Measurements from ENCODE around the gene ABLIM2. TPM values are rescaled to one million over a fixed set of nuclear protein-coding genes. Genes with fewer than 3 reads are reported as not detected.

The ABLIM2 gene
- total RNA-seq, 1 experiment from 2014 or later = 1.0 TPM

DNA sequence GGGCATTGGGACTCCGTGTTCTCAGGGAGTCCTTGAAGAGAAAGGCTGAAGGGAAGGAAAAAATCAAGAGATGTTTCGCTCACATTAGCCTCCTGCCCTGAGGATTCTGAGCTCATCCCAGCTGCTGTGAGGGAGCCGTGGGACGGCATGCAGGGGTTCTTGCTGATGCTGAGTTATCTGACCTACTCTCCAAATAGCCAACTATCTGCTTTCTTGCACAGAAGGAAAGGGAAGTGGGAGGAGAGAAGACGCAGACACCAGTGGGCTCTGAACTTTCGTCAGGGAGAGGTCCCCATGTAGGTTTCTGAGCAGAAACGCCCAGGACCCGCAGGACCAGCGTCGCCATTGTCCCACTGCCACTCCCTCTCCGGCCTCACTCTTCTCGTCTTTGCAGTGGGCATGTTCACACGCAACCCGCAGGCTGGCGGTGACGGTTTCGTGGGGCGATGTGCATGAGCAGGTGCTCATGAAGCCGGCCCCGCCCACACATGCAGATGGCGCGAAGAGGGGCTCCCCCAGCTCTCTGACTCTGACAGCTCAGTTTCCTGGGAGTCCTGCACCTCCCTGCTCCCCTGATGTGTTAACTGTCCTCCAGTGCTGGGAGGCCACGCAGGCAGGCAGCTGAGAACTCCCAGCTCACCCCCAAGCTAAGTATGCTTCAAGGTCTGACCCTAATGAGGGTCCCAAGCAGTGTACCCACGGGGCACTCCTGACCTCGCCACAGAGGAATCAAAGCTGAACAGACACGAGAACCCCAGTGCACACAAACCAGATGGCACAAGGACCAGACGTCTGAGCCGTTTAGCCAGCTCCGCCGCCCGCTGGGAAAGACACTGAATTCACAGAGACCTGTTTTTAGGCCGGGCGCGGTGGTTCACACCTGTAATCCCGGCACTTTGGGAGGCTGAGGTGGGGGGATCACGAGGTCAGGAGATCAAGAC, 13.6 kb upstream of the ABLIM2 start:
- no peak overlapping the region for H3K56ac ChIP-seq (ENCODE audit: insufficient read length, low read depth, low read length)

More for the DNA sequence above, 13.6 kb upstream of the ABLIM2 start:
- no peaks in the 10 kb centered on the region for H4K20me1 ChIP-seq (ENCODE audit: control insufficient read depth, insufficient read depth, insufficient read length)
- TF ChIP-seq, protein P1, sequence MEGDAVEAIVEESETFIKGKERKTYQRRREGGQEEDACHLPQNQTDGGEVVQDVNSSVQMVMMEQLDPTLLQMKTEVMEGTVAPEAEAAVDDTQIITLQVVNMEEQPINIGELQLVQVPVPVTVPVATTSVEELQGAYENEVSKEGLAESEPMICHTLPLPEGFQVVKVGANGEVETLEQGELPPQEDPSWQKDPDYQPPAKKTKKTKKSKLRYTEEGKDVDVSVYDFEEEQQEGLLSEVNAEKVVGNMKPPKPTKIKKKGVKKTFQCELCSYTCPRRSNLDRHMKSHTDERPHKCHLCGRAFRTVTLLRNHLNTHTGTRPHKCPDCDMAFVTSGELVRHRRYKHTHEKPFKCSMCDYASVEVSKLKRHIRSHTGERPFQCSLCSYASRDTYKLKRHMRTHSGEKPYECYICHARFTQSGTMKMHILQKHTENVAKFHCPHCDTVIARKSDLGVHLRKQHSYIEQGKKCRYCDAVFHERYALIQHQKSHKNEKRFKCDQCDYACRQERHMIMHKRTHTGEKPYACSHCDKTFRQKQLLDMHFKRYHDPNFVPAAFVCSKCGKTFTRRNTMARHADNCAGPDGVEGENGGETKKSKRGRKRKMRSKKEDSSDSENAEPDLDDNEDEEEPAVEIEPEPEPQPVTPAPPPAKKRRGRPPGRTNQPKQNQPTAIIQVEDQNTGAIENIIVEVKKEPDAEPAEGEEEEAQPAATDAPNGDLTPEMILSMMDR (conservative IDR thresholded peaks at IDR 0.05) = no peak
- no peak overlapping the region for H2BK12ac ChIP-seq (ENCODE audit: insufficient read length, low read depth, low read length)
- no peak overlapping the region for H4K5ac ChIP-seq (ENCODE audit: insufficient read length, low read depth, low read length)
- H3K23me2 ChIP-seq (ENCODE audit: insufficient read length, low read depth, low read length, poor library complexity, severe bottlenecking) = no peaks in the 10 kb centered on the region
- H2AK5ac ChIP-seq (ENCODE audit: insufficient read length, low read length) = no peak overlapping the region
- no peak overlapping the region for H3K4ac ChIP-seq (ENCODE audit: low read depth, low read length)
- no peak overlapping the region for H3K9ac ChIP-seq (ENCODE audit: extremely low read depth, insufficient read length, low read length)
- H3K27ac Mint-ChIP-seq = no peak overlapping the region
- H3K27me3 ChIP-seq (ENCODE audit: insufficient read depth, low read length) = no peaks in the 10 kb centered on the region
- no peak for DNase-seq
- H3K4me2 ChIP-seq (ENCODE audit: insufficient read depth, insufficient read length, low read length) = no peak overlapping the region
- no peaks in the 10 kb centered on the region for H3K79me1 ChIP-seq (ENCODE audit: insufficient read depth, low read depth, low read length, poor library complexity, severe bottlenecking)
- H3K18ac ChIP-seq (ENCODE audit: insufficient read length, low read depth, low read length) = no peak overlapping the region
- H3K36me3 Mint-ChIP-seq (ENCODE audit: insufficient read depth in 1 of 3, low read depth in 3 of 3) = peaks cover 0 to 5% (median 4%) of the 10 kb centered on the region in 3 experiments; a peak in 2 of 7 replicates
- no CpG with 5 or more reads among the region's 36 CpGs for WGBS (ENCODE audit: extremely low coverage, insufficient read length, low lambda C conversion rate)
- no peak overlapping the region for H2BK5ac ChIP-seq (ENCODE audit: insufficient read length, low read length)
- peaks cover 0 to 2% of the 10 kb centered on the region in 2 experiments; a peak in 1 of 4 replicates for H3K4me1 Mint-ChIP-seq
- no peak overlapping the region for H3K27ac ChIP-seq (ENCODE audit: insufficient read length, low read depth, low read length)
- peaks cover 16% of the 10 kb centered on the region for H3K27me3 Mint-ChIP-seq (ENCODE audit: low read depth)
- H3K14ac ChIP-seq (ENCODE audit: insufficient read depth, low read length) = no peak overlapping the region; the same call in 1 of the 2 replicates
- H3K23ac ChIP-seq (ENCODE audit: insufficient read length, low read depth, low read length) = no peak overlapping the region
- H2BK20ac ChIP-seq (ENCODE audit: low read depth, low read length, poor library complexity, severe bottlenecking) = no peak overlapping the region
- no peak overlapping the region for H3T11ph ChIP-seq (ENCODE audit: low read length)
- H2BK120ac ChIP-seq (ENCODE audit: low read depth, low read length, poor library complexity, severe bottlenecking) = no peak overlapping the region
- peaks cover 5% of the 10 kb centered on the region for H3K9me3 ChIP-seq (ENCODE audit: control insufficient read depth, low read depth, low read length)
- no peak overlapping the region for H3K4me3 Mint-ChIP-seq
- H2AFZ ChIP-seq (ENCODE audit: low read length) = no peak overlapping the region
- H4K91ac ChIP-seq (ENCODE audit: insufficient read length, low read depth, low read length) = no peak overlapping the region
- H3K9me3 Mint-ChIP-seq = peaks cover 13% of the 10 kb centered on the region in 2 experiments
- H3K4me1 ChIP-seq (ENCODE audit: insufficient read depth, low read length) = no peaks in the 10 kb centered on the region
- no peak overlapping the region for H2BK15ac ChIP-seq (ENCODE audit: low read depth, low read length)
- no peak overlapping the region for H4K8ac ChIP-seq (replicated peaks; ENCODE audit: insufficient read length, low read depth, low read length)
- H3K79me2 ChIP-seq (ENCODE audit: insufficient read depth, low read length) = no peaks in the 10 kb centered on the region
